Neural cell (in vitro differentiated cells): Measurements from ENCODE around the gene CELF4. TPM values are rescaled to one million over a fixed set of nuclear protein-coding genes. Genes with fewer than 3 reads are reported as not detected.

Experiments used
- H2AFZ ChIP-seq: fragments of 200-600, 300-800 bp; sonication (generic), shearing (Covaris generic); 2 replicates; pipeline ENCODE4 v1.6.0; 2014; ENCODE audit warnings: low read depth, mild to moderate bottlenecking, antibody characterized with exemption, low read length, moderate library complexity
- H3F3A ChIP-seq: fragments of 200-600 bp; shearing (Covaris generic); 2 replicates; pipeline ENCODE4 v1.6.1; 2016; ENCODE audit warnings: mild to moderate bottlenecking, moderate library complexity, mixed read lengths, antibody characterized with exemption, low read length; ENCODE audit not compliant: insufficient read depth, poor library complexity, severe bottlenecking
- H3K27ac ChIP-seq: fragments of 200-600, 300-800 bp; sonication (generic), shearing (Covaris generic); 2 replicates; pipeline ENCODE4 v1.5.1; 2014; ENCODE audit warnings: mild to moderate bottlenecking, low read length, moderate library complexity
- H3K27me3 ChIP-seq: fragments of 300-800, 200-600 bp; sonication (generic), shearing (Covaris generic); 2 replicates; pipeline ENCODE4 v1.6.0; 2014; ENCODE audit warnings: mild to moderate bottlenecking, low read depth, low read length, moderate library complexity; ENCODE audit not compliant: insufficient read depth
- H3K36me3 ChIP-seq: fragments of 300-800, 200-600 bp; sonication (generic), shearing (Covaris generic); 2 replicates; pipeline ENCODE4 v1.5.1; 2014; ENCODE audit warnings: mild to moderate bottlenecking, antibody characterized with exemption, low read length, moderate library complexity; ENCODE audit not compliant: insufficient read depth
- H3K4me2 ChIP-seq: fragments of 300-800, 200-600 bp; sonication (generic), shearing (Covaris generic); 2 replicates; pipeline ENCODE4 v1.6.0; 2014; ENCODE audit warnings: mild to moderate bottlenecking, low read length
- H3K4me3 ChIP-seq: fragments of 300-800, 200-600 bp; sonication (generic), shearing (Covaris generic); 2 replicates; pipeline ENCODE4 v1.5.1; 2014; ENCODE audit warnings: mild to moderate bottlenecking, low read length, moderate library complexity
- H3K79me2 ChIP-seq: fragments of 200-600 bp; shearing (Covaris generic); replicated peaks from 2 replicates; pipeline ENCODE4 v1.6.0; 2014; ENCODE audit warnings: mild to moderate bottlenecking, low read length, moderate library complexity; ENCODE audit not compliant: insufficient read depth
- H3K9ac ChIP-seq: fragments of 300-800, 200-600 bp; sonication (generic), shearing (Covaris generic); 2 replicates; pipeline ENCODE4 v1.6.1; 2016; ENCODE audit warnings: mild to moderate bottlenecking, low read length, mixed read lengths
- H3K9me2 ChIP-seq: fragments of 200-600 bp; shearing (Covaris generic); 2 replicates; pipeline ENCODE4 v1.6.1; 2016; ENCODE audit warnings: mild to moderate bottlenecking, low read length, mixed read lengths; ENCODE audit not compliant: insufficient read depth
- H3K9me3 ChIP-seq: fragments of 200-600, 300-800 bp; sonication (generic), shearing (Covaris generic); 2 replicates; pipeline ENCODE4 v1.6.1; 2016; ENCODE audit warnings: mild to moderate bottlenecking, mixed run types, low read length, moderate library complexity, mixed read lengths
- H4K20me1 ChIP-seq: fragments of 200-600 bp; shearing (Covaris generic); 2 replicates; pipeline ENCODE4 v1.6.1; 2016; ENCODE audit warnings: mild to moderate bottlenecking, mixed run types; ENCODE audit not compliant: insufficient read depth
- CTCF ChIP-seq: fragments of 450-650 bp; IDR thresholded peaks from 2 replicates; pipeline ENCODE4 v1.5.1; 2014; ENCODE audit warnings: antibody characterized with exemption, mild to moderate bottlenecking, moderate library complexity; ENCODE audit not compliant: poor library complexity, severe bottlenecking
- EP300 ChIP-seq: fragments of 450-650 bp; conservative IDR thresholded peaks from 2 replicates; pipeline ENCODE4 v1.6.1; 2014; ENCODE audit warnings: antibody characterized with exemption, mild to moderate bottlenecking, moderate library complexity; ENCODE audit not compliant: poor library complexity, severe bottlenecking
- EZH2 ChIP-seq: fragments of 200-600, 300-800 bp; shearing (Covaris generic), sonication (generic); IDR thresholded peaks from 2 replicates; pipeline ENCODE4 v1.6.1; 2014; ENCODE audit warnings: antibody characterized with exemption, low read length, borderline replicate concordance, mild to moderate bottlenecking; ENCODE audit not compliant: insufficient read depth, poor library complexity, severe bottlenecking
- MXI1 ChIP-seq: fragments of 450-650 bp; conservative IDR thresholded peaks from 2 replicates; pipeline ENCODE4 v1.6.1; 2014; ENCODE audit warnings: antibody characterized with exemption, mild to moderate bottlenecking; ENCODE audit not compliant: poor library complexity, severe bottlenecking
- POLR2AphosphoS5 ChIP-seq: IDR thresholded peaks from 2 replicates; pipeline ENCODE4 v1.6.1; 2012
- RAD21 ChIP-seq: fragments of 450-650 bp; conservative IDR thresholded peaks from 2 replicates; pipeline ENCODE4 v1.6.1; 2014; ENCODE audit warnings: antibody characterized with exemption, mild to moderate bottlenecking, moderate library complexity
- REST ChIP-seq: IDR thresholded peaks from 2 replicates; pipeline ENCODE4 v1.6.1; 2012; ENCODE audit warnings: borderline replicate concordance
- SMC3 ChIP-seq: fragments of 450-650 bp; conservative IDR thresholded peaks from 2 replicates; pipeline ENCODE4 v1.6.1; 2014; ENCODE audit warnings: antibody characterized with exemption, mild to moderate bottlenecking, moderate library complexity; ENCODE audit not compliant: poor library complexity
- TAF1 ChIP-seq: IDR thresholded peaks from 2 replicates; pipeline ENCODE4 v1.6.1; 2012; ENCODE audit warnings: low read depth
- polyA plus RNA-seq: library from polyadenylated mRNA; depleted of rRNA; stranded (reverse); fragments of >200 nt; gene quantifications from 2 replicates; pipeline ENCODE4 v1.2.3, GENCODE V29; 2014

CELF4 gene
- polyA plus RNA-seq, 1 donor from 2014 or later: 191 TPM

GRCh38 chr18:37508207-37508606 is 57.4 kb downstream of the CELF4 start:
- Histone ChIP-seq H3K4me3 (no peak overlapping the region), H3K79me2 (no peaks in the 10 kb centered on the region), H3K9me3 (no peaks in the 10 kb centered on the region), H3F3A (no peaks in the 10 kb centered on the region), H3K9ac (no peak overlapping the region), H3K27me3 (no peaks in the 10 kb centered on the region), H4K20me1 (peaks cover 5% of the 10 kb centered on the region), H3K36me3 (peaks cover 11% of the 10 kb centered on the region), H3K27ac (no peak overlapping the region), H3K9me2 (no peaks in the 10 kb centered on the region), H2AFZ (no peak overlapping the region), H3K4me2 (no peak overlapping the region)
- TF ChIP-seq POLR2AphosphoS5: no peak
- no peak for TF ChIP-seq EZH2
- TF ChIP-seq RAD21: no peak

GRCh38 chr18:37507239-37507638 is 58.4 kb downstream of the CELF4 start:
- H3K36me3 ChIP-seq: peaks cover 11% of the 10 kb centered on the region
- H3K4me3 ChIP-seq: no peak overlapping the region
- H3K9ac ChIP-seq: no peak overlapping the region
- H3K9me2 ChIP-seq: no peaks in the 10 kb centered on the region
- no peak overlapping the region for H3K27ac ChIP-seq
- H2AFZ ChIP-seq: no peak overlapping the region
- TF ChIP-seq MXI1 (no peak), TAF1 (no peak), RAD21 (no peak), POLR2AphosphoS5 (no peak), EP300 (no peak), REST (no peak), CTCF (no peak), EZH2 (no peak), SMC3 (no peak)
- no peaks in the 10 kb centered on the region for H3K9me3 ChIP-seq
- no peak overlapping the region for H3K4me2 ChIP-seq
- no peaks in the 10 kb centered on the region for H3F3A ChIP-seq
- peaks cover 5% of the 10 kb centered on the region for H4K20me1 ChIP-seq
- no peaks in the 10 kb centered on the region for H3K27me3 ChIP-seq
- no peaks in the 10 kb centered on the region for H3K79me2 ChIP-seq

GRCh38 chr18:37506001-37506400 is 59.6 kb downstream of the CELF4 start:
- H3K36me3 ChIP-seq: peaks cover 6% of the 10 kb centered on the region
- no peak overlapping the region for H3K4me3 ChIP-seq
- peaks cover 5% of the 10 kb centered on the region for H4K20me1 ChIP-seq
- no peak overlapping the region for H2AFZ ChIP-seq
- no peaks in the 10 kb centered on the region for H3K9me2 ChIP-seq
- H3K4me2 ChIP-seq: no peak overlapping the region
- H3K79me2 ChIP-seq: no peaks in the 10 kb centered on the region
- no peak overlapping the region for H3K27ac ChIP-seq
- TF ChIP-seq REST (no peak), POLR2AphosphoS5 (no peak), CTCF (no peak), EP300 (no peak), EZH2 (no peak), RAD21 (no peak), SMC3 (no peak), TAF1 (no peak), MXI1 (no peak)
- H3K9ac ChIP-seq: no peak overlapping the region
- H3K27me3 ChIP-seq: no peaks in the 10 kb centered on the region
- H3K9me3 ChIP-seq: no peaks in the 10 kb centered on the region
- H3F3A ChIP-seq: no peaks in the 10 kb centered on the region
